NOMO-1 treated with DMSO at 0.1 percent for 48 hours (cell line): Measurements from ENCODE around the gene ZMYND15.

ENCODE experiments used
- DNase-seq: peaks from one replicate; lab custom pipeline; 2025; ENCODE audit not compliant: unreplicated experiment; lab: John Stamatoyannopoulos, UW

Gene ZMYND15

DNA sequence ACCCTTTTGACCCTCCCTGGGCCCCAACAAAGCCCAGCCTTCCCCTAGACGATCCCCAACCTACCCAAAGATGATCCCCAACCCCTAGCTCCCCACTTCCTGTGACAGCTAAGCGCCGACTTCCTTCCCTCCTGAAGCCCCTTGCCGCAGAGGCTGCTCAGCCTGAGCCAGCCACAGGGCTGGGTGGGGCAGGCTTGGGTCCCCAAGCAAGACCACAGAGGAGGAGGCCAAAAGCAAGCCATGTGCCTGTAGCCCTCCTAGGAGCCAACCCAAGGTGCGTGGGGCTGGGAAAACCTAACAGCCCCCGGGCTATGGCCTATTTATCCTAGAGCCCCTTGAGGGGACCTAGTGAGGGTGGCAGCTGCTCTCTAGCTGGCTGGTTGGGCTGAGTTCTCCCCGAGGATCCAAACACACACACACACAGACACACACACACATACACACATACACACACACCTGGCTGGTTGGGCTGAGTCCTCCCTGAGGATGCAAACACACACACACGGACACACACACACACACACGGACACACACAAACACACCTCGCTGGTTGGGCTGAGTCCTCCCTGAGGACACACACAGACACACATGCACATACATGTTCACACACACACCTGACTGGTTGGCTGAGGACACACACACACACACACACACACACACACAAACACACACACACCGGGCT, 24.4 kb upstream of the ZMYND15 start:
- no peak for DNase-seq

GRCh38 chr17:4716081-4716480, 23.6 kb upstream of the ZMYND15 start:
- no peak for DNase-seq

GRCh38 chr17:4717791-4718190, 21.8 kb upstream of the ZMYND15 start:
- no peak for DNase-seq

GRCh38 chr17:4718276-4718675, 21.4 kb upstream of the ZMYND15 start:
- DNase-seq: no peak

- no peak for DNase-seq
Observed at GRCh38 chr17:4719146-4719545, 20.5 kb upstream of the ZMYND15 start.

- DNase-seq: no peak
Observed at GRCh38 chr17:4719684-4720221, 19.9 kb upstream of the ZMYND15 start.

DNA sequence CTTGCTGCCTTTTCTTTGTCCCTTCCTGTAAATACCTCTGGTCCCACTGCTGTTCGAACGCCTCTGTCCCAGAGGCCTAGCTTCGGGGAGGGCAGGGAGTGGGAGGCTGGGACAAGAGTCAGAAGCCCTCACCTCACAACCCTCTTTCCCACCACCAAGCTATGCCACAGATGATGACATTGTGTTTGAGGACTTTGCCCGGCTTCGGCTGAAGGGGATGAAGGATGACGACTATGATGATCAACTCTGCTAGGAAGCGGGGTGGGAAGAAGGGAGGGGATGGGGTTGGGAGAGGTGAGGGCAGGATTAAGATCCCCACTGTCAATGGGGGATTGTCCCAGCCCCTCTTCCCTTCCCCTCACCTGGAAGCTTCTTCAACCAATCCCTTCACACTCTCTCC, 18.8 kb upstream of the ZMYND15 start:
- no peak for DNase-seq

DNA sequence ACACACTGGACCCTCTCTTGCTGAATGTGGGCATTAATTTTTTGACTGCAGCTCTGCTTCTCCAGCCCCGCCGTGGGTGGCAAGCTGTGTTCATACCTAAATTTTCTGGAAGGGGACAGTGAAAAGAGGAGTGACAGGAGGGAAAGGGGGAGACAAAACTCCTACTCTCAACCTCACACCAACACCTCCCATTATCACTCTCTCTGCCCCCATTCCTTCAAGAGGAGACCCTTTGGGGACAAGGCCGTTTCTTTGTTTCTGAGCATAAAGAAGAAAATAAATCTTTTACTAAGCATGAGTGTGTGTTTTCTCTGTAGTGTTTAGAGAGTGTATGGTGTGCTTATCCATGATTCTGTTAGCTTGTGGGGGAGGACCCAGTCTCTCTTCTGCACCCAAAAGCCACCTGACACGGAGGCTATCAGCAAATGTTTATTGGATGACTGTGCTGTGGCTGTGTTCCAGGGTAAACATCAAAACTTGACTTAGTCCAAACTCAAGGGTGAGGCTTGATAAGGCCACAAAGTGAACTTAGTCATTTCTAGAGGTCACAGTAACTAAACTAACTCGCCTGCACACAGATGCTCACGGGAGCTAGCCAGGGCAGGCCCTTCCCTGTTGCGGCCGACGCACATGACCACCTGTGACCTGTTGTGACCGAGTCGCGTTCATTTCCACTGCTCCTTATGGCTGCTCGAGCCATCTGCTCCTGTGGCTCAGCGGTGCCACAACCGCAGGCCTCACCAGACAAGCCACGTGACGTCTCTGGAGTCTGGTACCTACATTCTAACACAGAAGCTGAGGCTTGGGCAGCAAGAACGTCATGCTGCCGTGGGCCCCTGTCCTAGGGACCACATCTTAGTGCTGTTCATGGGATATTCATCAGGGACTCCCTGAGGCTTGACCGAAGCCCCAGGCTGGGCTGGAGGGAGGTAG, 18.2 kb upstream of the ZMYND15 start:
- DNase-seq: no peak

- DNase-seq: no peak
Observed at GRCh38 chr17:4722678-4723240, 16.9 kb upstream of the ZMYND15 start.

GRCh38 chr17:4724650-4725049, 15.0 kb upstream of the ZMYND15 start:
- DNase-seq: no peak

GRCh38 chr17:4725646-4726310, 13.9 kb upstream of the ZMYND15 start:
- DNase-seq: peak; percentile 78

DNA sequence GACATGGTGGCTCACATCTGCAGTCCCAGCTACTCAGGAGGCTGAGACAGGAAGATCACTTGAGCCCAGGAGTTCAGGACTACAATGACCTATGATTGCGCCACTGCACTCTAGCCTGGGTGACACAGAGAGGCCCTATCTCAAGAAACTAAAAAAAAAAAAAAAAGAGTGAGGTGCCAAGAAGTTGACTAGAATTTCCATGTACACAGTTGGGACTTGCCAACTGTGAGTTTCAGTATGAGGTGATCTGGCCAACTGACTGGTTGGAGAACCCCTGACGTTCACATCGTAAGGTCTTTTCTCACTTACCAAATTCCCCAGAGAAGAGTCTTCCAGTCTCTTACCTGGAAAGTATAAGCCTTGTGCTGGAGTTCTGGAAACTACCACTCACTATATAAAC, 11.5 kb upstream of the ZMYND15 start:
- DNase-seq: peak; percentile 26

- peak; percentile 95 for DNase-seq
Observed at GRCh38 chr17:4733073-4733531, 6.5 kb upstream of the ZMYND15 start.

GRCh38 chr17:4734857-4735475, 4.7 kb upstream of the ZMYND15 start:
- DNase-seq: no peak

- DNase-seq: peak; percentile 88
Observed at GRCh38 chr17:4735876-4736651, 3.6 kb upstream of the ZMYND15 start.

DNA sequence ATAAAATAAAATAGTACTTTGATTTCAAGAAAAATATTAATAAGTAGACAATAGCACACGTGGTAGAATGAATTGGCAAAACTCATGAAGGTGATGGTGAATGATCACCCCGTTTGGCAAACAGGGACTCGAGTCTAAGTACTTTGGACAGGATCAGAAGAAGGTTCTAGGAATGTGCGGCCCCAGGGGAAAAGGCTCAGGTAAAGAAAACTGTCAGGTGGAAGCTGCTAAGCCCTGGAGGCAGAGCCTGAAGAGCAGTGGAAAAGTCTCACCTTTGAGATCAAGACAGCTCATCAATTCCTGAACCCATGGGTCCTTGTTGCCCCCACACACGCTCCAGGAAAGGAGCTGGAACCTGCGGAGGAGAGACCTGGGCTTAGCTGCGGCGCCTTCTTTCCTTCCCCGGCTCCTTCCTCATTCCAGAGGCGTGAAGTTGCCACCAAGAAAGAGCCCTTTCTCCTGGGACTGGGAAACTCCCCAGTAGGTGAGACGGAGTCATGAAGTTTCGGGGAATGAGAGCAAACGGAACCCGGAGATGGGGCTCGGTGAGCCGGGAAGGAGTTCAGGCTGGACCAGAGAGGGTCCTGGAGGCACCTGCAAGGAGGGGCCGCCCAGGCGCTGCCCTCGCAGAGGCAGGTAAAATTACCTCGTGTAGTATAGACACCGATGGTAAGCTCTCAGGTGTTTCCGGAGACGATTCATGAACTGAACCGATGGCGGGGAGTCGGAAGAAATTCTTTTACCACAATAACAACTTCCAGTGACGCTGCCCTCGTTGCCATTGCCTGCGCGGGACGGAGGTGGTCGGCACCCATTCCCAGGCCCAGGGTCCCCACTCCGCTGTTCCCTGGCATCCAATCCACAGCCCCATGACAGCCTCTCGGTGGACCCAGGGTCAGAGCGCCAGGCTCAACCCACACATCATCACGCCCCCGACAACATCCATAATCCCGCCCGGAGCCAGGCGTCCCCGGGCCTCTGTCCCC, 1.2 kb upstream of the ZMYND15 start:
- DNase-seq: no peak

DNA sequence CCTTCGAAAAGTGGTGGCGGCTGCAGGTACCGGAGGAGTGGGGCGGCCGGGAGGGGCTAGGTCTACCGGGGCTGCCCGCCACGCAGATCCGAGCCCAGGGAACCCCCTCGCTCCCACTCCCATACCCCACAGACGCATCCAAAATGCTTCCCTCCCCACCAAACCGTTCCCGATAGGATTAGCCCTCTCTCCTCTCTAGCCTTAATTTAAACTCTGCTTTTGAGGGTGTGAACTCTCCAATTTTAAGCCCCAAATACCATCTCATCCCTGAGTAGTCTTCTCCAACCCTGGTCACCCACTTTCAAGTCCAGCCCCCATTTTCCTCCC, 355 bp downstream of the ZMYND15 start:
- no peak for DNase-seq

- no peak for DNase-seq
Observed at GRCh38 chr17:4740584-4740983, 951 bp downstream of the ZMYND15 start.

- DNase-seq: no peak
Observed at GRCh38 chr17:4741544-4741943, 1.9 kb downstream of the ZMYND15 start.
